Measurements from ENCODE around the gene FAH. TPM values are rescaled to one million over a fixed set of nuclear protein-coding genes. Genes with fewer than 3 reads are reported as not detected.
A peak's percentile ranks its signal among the peaks of the same experiment; 100 is the strongest.

Gene FAH
- total RNA-seq, 1 donor from 2014 or later: 90.5 TPM

DNA sequence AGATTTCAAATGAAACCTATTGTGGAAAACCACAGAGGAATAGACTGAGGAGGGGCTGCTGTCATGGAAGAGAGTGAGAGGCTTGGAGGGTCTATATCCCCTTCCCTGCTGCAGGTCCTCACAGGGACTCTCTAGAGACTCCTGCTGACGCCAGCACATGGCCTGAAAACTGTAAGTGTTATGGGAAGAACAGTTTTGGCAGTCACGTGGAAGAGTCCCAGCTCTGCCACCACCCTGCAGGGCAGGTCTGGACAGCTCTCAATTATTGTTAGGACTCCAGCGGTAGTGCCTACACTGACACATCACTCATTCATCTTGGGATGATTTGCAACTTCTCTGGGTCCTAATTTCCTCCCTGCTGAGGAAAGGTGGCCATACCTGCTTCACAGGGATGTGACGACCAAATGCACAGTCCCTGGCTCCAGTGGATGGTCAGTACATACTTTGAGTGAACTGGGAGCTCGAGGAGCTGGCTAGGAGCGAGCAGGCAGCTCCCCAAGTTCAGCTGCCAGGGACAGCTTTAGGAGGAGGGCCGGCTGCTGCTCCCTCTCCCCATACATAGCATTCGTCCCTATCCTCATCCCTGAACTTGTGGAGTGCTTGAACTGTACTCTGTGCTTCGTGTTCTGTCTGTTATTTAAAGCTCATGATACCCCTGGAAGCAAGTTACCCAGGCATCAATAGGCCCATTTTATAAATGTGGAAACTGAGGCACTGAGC is 50.0 kb downstream of the FAH start:
- Mint-ChIP-seq H3K9me3 (no peaks in the 10 kb centered on the region), H3K27ac (no peak overlapping the region), H3K27me3 (peaks cover 19% of the 10 kb centered on the region), H3K4me1 (no peaks in the 10 kb centered on the region), H3K36me3 (ENCODE audit: low read depth) (no peaks in the 10 kb centered on the region), H3K4me3 (no peak overlapping the region)
- no peak for DNase-seq
- intact Hi-C loops (cut with micrococcal nuclease): no loop called here

DNA sequence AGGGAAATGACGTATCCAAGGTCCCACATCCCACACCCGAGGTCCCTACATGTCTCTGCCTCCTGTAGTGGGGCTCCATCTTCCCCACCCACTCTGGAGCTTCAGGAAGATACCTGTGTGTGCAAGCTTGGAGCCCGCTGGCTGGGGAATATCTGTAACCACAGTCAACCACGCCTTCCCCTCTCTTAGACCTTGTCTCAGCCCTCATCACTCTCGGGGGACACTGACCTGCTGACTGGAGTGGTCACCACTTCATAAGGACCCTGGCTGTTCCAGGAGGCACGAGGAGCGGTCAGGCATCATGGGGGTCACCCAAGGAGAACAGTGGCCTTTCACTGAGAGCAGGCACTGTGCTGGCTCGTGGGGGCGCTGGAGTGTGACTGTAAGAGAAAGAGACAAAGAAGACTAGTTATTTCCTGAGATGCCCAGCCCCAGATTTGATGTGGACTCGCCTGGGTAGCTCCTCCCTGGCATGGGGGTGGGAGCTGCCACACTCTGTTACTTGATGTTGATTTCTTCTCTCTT is 50.6 kb downstream of the FAH start:
- H3K27ac Mint-ChIP-seq: no peak overlapping the region
- H3K36me3 Mint-ChIP-seq (ENCODE audit: low read depth): no peaks in the 10 kb centered on the region
- no peak overlapping the region for H3K4me3 Mint-ChIP-seq
- intact Hi-C loops (cut with micrococcal nuclease): no loop called here
- no peaks in the 10 kb centered on the region for H3K4me1 Mint-ChIP-seq
- H3K27me3 Mint-ChIP-seq: peaks cover 17% of the 10 kb centered on the region
- DNase-seq: no peak
- H3K9me3 Mint-ChIP-seq: no peaks in the 10 kb centered on the region

DNA sequence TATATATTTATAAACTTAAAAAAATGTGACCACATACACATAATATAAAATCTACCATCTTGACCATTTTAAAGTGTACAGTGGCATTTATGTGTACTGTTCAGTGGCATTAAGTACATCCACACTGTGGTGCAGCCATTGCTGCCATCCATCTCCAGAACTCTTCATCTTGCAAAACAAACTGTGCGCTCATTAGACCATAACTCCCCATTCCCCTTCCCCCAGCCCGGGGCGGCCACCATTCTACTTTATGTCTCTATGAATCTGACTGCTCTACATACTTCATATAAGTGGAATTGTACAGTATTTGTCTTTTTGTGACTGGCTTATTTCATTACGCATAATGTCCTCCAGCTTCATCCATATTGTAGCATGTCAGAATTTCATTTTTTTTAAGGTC is 51.4 kb downstream of the FAH start:
- no peaks in the 10 kb centered on the region for H3K9me3 Mint-ChIP-seq
- H3K36me3 Mint-ChIP-seq (ENCODE audit: low read depth): no peaks in the 10 kb centered on the region
- no peak for DNase-seq
- H3K27me3 Mint-ChIP-seq: peaks cover 20% of the 10 kb centered on the region
- H3K27ac Mint-ChIP-seq: no peak overlapping the region
- H3K4me1 Mint-ChIP-seq: no peaks in the 10 kb centered on the region
- H3K4me3 Mint-ChIP-seq: no peak overlapping the region
- intact Hi-C loops (cut with micrococcal nuclease): no loop called here

DNA sequence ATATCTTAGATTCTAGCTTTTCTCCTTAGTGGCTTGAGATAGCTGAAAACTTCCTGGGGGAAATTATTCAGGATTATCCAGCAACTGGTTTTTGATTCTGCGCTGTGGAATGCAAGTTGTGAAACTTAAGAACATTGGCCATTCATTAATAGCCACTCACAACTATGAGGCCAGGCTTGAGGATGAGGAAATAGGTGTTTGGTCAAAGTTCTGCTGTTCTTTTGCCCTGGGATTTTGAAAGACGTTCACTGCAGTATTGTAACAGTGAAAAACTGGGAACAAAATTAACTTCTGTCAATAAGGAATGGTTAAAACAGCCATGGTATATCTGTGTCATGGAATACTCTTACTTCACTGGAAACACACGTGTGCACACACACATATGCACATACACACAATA is 55.1 kb downstream of the FAH start:
- intact Hi-C loops (cut with micrococcal nuclease): no loop called here
- no peaks in the 10 kb centered on the region for H3K36me3 Mint-ChIP-seq (ENCODE audit: low read depth)
- no peaks in the 10 kb centered on the region for H3K4me1 Mint-ChIP-seq
- peaks cover 24% of the 10 kb centered on the region for H3K27me3 Mint-ChIP-seq
- H3K27ac Mint-ChIP-seq: no peak overlapping the region
- H3K9me3 Mint-ChIP-seq: no peaks in the 10 kb centered on the region
- no peak for DNase-seq
- no peak overlapping the region for H3K4me3 Mint-ChIP-seq

DNA sequence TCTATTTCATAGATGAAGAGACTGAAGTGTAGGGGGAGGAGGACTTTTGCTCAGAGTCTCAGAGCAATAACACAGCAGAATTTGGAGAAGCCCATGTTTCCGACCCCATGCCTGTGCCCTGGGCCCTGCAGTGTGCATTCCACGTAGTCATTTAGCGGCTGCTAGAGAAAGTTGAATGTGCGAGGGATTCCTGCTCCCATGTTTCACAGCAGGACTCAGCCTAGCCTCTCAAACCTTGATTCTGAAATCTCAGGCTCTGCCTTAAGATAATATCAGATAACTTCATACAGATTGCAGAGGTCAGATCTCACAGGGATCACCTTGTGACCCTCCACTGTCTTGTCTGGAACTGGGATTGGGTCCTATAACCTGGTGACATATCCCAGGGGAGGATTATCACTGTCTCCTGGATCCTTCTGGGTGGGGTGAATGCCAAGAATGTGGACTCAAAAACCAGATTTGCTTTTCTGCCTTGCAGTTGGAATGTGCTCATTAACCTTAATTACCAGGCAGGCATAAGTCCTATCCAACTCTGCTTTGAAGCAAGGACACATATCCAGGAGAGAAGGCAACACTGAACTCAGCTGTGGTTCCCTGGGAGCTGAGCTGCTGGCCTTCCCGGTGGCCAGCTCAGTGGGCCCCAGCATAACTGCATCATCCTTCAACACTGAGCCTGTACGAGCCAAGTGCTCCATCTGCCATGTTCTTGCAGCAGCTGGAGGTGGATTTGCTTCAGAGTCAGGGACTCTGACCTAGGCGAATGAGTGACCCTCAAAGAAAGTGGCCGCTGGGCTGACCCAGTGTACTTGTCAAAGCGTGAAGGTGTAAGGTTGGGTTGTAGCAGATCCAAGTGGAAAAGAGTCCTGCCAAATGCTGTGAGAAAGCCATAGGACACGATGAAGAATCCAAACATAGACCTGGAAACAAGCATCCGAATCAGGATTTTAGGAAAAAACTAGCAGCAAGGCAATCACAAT is 56.2 kb downstream of the FAH start:
- Mint-ChIP-seq H3K27me3 (peaks cover 31% of the 10 kb centered on the region), H3K9me3 (no peaks in the 10 kb centered on the region), H3K36me3 (ENCODE audit: low read depth) (no peaks in the 10 kb centered on the region), H3K4me3 (no peak overlapping the region), H3K4me1 (no peaks in the 10 kb centered on the region), H3K27ac (no peak overlapping the region)
- DNase-seq: no peak
- intact Hi-C loops (cut with micrococcal nuclease): no loop called here

DNA sequence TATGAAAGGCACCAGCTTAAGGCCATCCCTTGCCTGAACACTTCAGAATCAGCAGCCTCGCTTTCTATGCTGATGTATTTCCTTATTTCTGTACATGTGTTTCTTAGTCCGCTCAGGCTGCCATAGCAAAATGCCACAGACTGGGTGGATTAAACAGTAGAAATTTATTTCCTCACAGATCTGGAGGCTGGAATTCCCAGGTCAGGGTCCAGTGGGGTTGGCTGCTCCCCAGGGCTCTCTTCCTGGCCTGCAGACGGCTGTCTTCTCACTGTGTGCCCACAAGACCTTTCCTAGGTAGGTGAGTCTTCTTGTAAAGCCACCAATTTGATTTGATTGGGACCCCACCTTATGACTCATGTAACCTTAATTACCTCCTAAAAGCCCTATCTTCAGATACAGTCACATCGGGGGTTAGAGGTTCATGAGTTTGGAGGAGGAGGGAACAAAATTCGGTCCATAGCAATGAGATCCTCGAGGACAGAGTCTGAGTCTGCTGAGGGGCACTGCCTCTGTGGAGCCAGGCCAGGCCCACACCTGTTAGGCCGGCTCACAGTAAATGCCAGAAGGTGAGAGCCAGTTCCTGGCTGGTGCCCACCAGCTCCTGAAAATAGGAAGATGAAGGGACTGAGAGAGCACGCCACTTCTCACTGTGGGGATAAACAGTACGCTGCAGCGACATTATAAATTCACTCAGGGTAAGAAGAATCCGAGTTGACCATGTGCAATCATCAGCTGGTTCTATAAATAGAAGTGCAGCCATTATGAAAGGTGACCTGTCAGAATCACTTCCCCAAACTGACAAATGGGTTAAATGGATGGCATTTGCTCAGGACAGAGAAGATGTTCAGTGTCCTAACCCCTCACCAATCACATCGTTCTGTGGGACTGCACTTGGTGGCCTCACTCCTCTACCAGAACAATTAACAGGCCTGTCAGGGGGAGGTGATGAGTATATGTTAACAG is 58.1 kb downstream of the FAH start:
- Mint-ChIP-seq H3K4me1 (no peaks in the 10 kb centered on the region), H3K9me3 (no peaks in the 10 kb centered on the region), H3K4me3 (no peak overlapping the region), H3K27ac (no peak overlapping the region), H3K27me3 (peaks cover 35% of the 10 kb centered on the region), H3K36me3 (ENCODE audit: low read depth) (no peaks in the 10 kb centered on the region)
- no peak for DNase-seq
- intact Hi-C loops (cut with micrococcal nuclease): no loop called here

DNA sequence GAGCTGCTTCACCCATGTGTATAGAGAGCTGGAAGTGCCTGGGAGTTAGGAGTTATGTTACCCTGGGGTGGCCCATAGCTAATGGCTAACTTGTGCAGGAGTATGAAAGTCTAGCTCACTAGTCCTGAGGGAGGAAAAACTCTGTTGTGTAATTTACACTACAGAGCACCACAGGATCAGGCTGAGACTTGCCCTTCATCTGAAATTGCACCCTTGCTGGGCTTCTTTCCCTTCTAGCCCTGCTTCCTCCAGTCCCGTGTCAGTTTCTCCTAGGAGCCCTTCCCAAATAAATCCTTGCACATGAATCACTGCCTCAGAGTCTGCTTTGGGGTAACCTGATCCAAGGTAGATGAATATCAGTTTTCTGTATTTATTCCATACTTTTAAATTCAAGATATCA is 59.2 kb downstream of the FAH start:
- intact Hi-C loops (cut with micrococcal nuclease): no loop called here
- no peaks in the 10 kb centered on the region for H3K36me3 Mint-ChIP-seq (ENCODE audit: low read depth)
- no peak overlapping the region for H3K27ac Mint-ChIP-seq
- no peak for DNase-seq
- H3K4me3 Mint-ChIP-seq: no peak overlapping the region
- H3K4me1 Mint-ChIP-seq: no peaks in the 10 kb centered on the region
- no peaks in the 10 kb centered on the region for H3K9me3 Mint-ChIP-seq
- H3K27me3 Mint-ChIP-seq: peaks cover 30% of the 10 kb centered on the region

DNA sequence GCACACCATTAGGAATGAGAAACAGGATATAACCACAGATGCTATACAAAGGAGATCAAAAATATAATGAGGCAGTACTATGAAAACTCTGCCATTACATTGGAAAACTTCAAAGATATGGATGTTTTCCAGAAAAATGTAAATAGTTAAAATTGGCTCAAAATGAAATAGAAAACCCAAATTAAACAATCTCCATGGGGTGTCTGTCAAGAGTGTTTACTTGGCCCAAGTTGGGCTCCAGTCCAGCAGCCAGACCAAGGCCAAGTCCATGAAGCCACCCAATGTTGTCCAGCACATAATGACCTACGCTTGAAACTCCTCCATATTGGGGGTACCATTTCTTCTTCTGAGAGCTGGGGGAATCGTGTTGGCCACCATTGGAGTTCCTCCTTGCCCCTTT is 62.1 kb downstream of the FAH start:
- H3K36me3 Mint-ChIP-seq (ENCODE audit: low read depth): no peaks in the 10 kb centered on the region
- H3K4me3 Mint-ChIP-seq: no peak overlapping the region
- no peaks in the 10 kb centered on the region for H3K4me1 Mint-ChIP-seq
- intact Hi-C loops (cut with micrococcal nuclease): no loop called here
- no peaks in the 10 kb centered on the region for H3K9me3 Mint-ChIP-seq
- H3K27me3 Mint-ChIP-seq: peaks cover 21% of the 10 kb centered on the region
- H3K27ac Mint-ChIP-seq: no peak overlapping the region
- DNase-seq: no peak

DNA sequence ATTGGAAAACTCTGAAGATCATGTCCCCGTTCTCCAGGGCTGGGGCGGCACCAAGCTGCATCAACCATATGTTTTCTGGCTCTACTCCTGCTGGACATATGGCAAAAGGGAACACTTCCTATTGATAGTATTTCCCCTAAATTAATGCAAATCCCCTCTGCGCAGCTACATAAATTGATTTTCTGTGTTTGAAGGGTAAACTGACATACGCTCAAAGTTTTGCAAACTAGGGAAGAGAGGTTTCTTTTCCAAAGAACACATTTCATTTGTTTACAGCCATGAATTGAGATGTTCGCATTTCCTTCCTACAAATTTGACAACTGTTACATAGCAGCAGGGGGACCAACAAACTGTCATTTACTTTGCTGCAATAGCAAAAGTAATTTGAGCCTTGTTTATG is 63.3 kb downstream of the FAH start:
- no peak overlapping the region for H3K27ac Mint-ChIP-seq
- no peak for DNase-seq
- no peak overlapping the region for H3K4me3 Mint-ChIP-seq
- H3K36me3 Mint-ChIP-seq (ENCODE audit: low read depth): no peaks in the 10 kb centered on the region
- peaks cover 18% of the 10 kb centered on the region for H3K27me3 Mint-ChIP-seq
- intact Hi-C loops (cut with micrococcal nuclease): no loop called here
- H3K4me1 Mint-ChIP-seq: no peaks in the 10 kb centered on the region
- no peaks in the 10 kb centered on the region for H3K9me3 Mint-ChIP-seq

DNA sequence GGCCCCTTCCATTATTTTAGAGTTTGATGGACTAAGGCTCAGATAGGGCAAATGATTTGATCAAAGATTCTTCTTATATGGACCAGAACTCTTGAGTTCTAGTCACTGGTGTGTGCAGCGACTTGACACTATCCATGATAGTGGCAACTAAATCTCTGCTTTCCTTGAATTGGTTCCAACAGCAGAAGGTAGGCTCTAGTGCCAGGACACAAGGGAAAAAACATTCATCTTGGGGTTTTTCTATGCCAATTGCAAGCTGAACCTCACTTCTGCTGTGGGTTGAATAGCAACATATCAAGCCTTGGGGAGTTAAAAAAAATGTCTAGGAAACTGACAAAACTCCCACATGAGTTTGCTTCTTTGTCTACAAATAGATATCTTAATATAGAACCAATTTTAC is 64.1 kb downstream of the FAH start:
- H3K4me3 Mint-ChIP-seq: no peak overlapping the region
- intact Hi-C loops (cut with micrococcal nuclease): no loop called here
- no peak overlapping the region for H3K27ac Mint-ChIP-seq
- H3K9me3 Mint-ChIP-seq: no peaks in the 10 kb centered on the region
- H3K36me3 Mint-ChIP-seq (ENCODE audit: low read depth): no peaks in the 10 kb centered on the region
- no peaks in the 10 kb centered on the region for H3K4me1 Mint-ChIP-seq
- DNase-seq: no peak
- H3K27me3 Mint-ChIP-seq: peaks cover 18% of the 10 kb centered on the region

DNA sequence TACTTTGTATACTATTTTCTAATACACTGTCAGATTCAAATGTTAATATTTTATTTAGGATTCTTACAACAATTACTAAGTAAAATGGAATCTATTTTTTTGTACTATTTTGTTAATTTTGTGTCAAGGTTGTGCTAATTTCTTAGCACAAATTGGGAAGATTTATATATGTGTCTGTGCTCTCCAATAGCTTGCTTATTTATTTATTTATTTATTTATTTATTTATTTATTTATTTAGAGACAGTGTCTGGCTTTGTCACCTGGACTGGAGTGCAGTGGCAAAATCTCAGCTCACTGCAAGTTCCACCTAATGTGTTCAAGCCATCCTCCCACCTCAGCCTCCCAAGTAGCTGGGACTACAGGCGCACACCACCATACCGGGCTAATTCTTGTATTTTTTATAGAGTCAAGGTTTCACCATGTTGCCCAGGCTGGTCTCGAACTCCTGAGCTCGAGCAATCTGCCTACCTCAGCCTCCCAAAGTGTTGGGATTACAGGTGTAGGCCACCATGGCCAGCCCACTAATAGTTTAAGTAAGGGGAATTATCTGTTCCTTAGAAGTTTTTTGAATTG is 64.6 kb downstream of the FAH start:
- H3K9me3 Mint-ChIP-seq: no peaks in the 10 kb centered on the region
- no peaks in the 10 kb centered on the region for H3K4me1 Mint-ChIP-seq
- no peak for DNase-seq
- H3K36me3 Mint-ChIP-seq (ENCODE audit: low read depth): no peaks in the 10 kb centered on the region
- H3K27me3 Mint-ChIP-seq: peaks cover 17% of the 10 kb centered on the region
- no peak overlapping the region for H3K27ac Mint-ChIP-seq
- no peak overlapping the region for H3K4me3 Mint-ChIP-seq
- intact Hi-C loops (cut with micrococcal nuclease): no loop called here

DNA sequence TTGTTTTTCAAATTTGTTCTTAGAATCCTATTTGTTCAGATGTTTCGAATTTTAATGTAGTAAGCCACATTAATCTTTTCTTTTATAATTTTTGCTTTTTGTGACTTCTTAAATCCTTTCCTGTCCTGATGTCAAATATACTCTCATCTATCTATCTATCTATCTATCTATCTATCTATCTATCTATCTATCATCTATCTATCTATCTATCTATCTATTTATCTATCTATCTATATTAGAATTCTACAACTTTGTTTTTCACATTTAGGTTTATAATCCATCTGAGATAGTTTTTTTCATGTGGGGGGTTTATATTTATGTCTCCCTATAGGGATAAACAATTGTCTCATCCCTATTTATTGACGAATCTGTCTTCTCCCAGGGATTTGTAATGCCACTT is 67.2 kb downstream of the FAH start:
- Mint-ChIP-seq H3K9me3 (no peaks in the 10 kb centered on the region), H3K4me3 (no peak overlapping the region), H3K27ac (no peak overlapping the region), H3K4me1 (no peaks in the 10 kb centered on the region), H3K27me3 (peaks cover 3% of the 10 kb centered on the region), H3K36me3 (ENCODE audit: low read depth) (no peaks in the 10 kb centered on the region)
- intact Hi-C loops (cut with micrococcal nuclease): no loop called here
- no peak for DNase-seq

DNA sequence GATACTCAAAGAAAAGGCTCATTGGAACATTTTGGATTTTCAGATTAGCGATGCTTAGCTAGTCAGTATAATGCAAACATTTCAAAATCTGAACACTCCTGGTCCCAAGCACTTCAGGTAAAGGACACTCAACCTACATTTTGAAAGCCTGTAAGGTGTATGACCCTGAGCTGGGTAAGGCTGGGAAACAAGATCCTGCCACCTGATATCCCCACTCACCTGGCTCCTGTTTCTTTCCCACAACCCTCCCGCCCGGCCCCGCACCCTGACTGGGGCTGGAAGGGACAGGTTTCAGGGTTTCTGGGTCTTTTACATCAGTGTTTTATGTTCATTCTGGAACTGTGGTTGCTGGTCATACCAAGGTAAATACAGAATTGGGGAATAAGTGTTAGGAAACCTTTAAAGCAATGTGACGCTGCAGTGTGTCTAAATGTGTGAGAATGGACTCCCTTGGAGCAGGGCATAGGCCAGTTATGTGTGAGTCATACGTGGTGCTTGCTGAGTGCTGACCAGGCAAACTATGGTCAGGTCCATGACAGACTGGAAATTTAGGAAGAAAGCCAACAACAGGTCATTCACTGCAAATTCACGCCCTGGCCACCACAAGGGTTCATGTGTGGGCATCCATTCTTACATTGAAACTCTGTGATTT is 76.3 kb downstream of the FAH start:
- Mint-ChIP-seq H3K36me3 (ENCODE audit: low read depth) (no peaks in the 10 kb centered on the region), H3K9me3 (no peaks in the 10 kb centered on the region), H3K4me3 (no peak overlapping the region), H3K27me3 (peaks cover 34% of the 10 kb centered on the region), H3K27ac (no peak overlapping the region), H3K4me1 (no peaks in the 10 kb centered on the region)
- DNase-seq: peak; percentile 34
- intact Hi-C loops (cut with micrococcal nuclease): no loop called here

Data from activated CD4-positive, alpha-beta T cell treated with anti-CD3 and anti-CD28 coated beads, Interleukin-2, amount 10 ng/mL, durations not matched to agents 24 days and 14 days (primary cell).